Breast epithelium (tissue), 4 donors: ENCODE data around the gene TBL1XR1. TPM values are rescaled to one million over a fixed set of nuclear protein-coding genes. Genes with fewer than 3 reads are reported as not detected.

Experiments used
- DNase-seq, 2 donors: peaks; one replicate each; pipeline ENCODE4 v3.0.0-alpha.2; 2019; ENCODE audit warnings: low spot score in 2 of 2
- H3K27ac ChIP-seq, 2 donors: fragments of 200-600 bp; sonication (generic) in 1 of 2; one replicate each; pipeline ENCODE4 v1.5.1; 2016 to 2019; ENCODE audit warnings: mild to moderate bottlenecking in 1 of 2
- H3K27me3 ChIP-seq, 2 donors: fragments of 200-600 bp; sonication (generic) in 1 of 2; one replicate each; pipeline versions ENCODE4 v1.5.1 to v1.6.0; 2017 to 2019; ENCODE audit warnings: control low read depth in 1 of 2, mild to moderate bottlenecking in 1 of 2
- H3K36me3 ChIP-seq: fragments of 200-600 bp; one replicate; pipeline ENCODE4 v1.5.1; 2019
- H3K4me1 ChIP-seq, 2 donors: fragments of 200-600 bp; sonication (generic); one replicate each; pipeline ENCODE4 v1.5.1; 2016 to 2019; ENCODE audit warnings: control low read depth in 1 of 2
- H3K4me3 ChIP-seq, 3 donors: fragments of 200-600 bp; sonication (generic); 1 replicate in 2 of 3; 2 replicates in 1 of 3; pipeline ENCODE4 v1.5.1; 2016 to 2019; ENCODE audit warnings: mild to moderate bottlenecking in 3 of 3, moderate library complexity in 2 of 3
- H3K9me3 ChIP-seq, 2 donors: fragments of 200-600 bp; sonication (generic) in 1 of 2; one replicate each; pipeline ENCODE4 v1.5.1; 2016 to 2019; ENCODE audit warnings: control low read depth in 1 of 2
- POLR2A ChIP-seq: fragments of 450-650 bp; IDR thresholded peaks from one replicate; pipeline ENCODE4 v1.6.1; 2016; ENCODE audit warnings: antibody characterized with exemption, mild to moderate bottlenecking, moderate library complexity
- POLR2AphosphoS5 ChIP-seq, 3 donors: sonication (generic); formaldehyde crosslinking; IDR thresholded peaks; one replicate each; pipeline ENCODE4 v1.6.1; 2017; ENCODE audit warnings: antibody characterized with exemption in 3 of 3
- intact Hi-C: fragments of 100-400 bp; cut with DNase I; formaldehyde crosslinking; loops from one replicate; pipeline ENCODE4 v1.15.1; 2023; ENCODE audit warnings: low total_unique reads
- total RNA-seq, 3 donors: library from RNA; depleted of rRNA; stranded (reverse); fragments of >200 nt; gene quantifications; one replicate each; pipeline ENCODE4 v1.1.0, GENCODE V29; 2016
- TF ChIP-seq, protein P1 (sequence below), 3 donors: fragments of 450-650 bp; IDR thresholded peaks; one replicate each; pipeline ENCODE4 v1.5.1; 2016 to 2017; ENCODE audit warnings: antibody characterized with exemption in 3 of 3, mild to moderate bottlenecking in 3 of 3, moderate library complexity in 3 of 3

Gene TBL1XR1
- total RNA-seq, 3 donors from 2014 or later: 92.8 to 147 (median 111) TPM

DNA sequence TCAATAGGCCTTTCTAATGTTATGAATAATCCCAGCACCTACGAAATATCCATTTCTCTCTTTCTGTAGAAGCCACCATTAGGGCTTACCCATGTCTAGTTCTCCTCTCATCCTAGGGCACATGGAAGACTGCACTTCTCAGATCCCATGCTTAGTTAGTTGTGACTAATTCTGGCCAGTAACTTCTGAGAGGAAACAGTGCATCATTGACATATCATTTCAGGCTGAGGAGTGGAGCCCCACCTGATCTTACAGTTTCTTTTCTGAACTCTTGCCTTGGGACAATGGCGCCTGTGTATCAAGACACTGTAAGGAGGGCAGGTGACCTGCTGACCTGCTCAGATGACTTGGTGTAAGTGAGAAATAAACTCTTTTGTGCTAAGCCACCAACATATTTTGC lies 39.4 kb upstream of the TBL1XR1 start:
- intact Hi-C loops: no loop called here
- no peak overlapping the region for H3K4me3 ChIP-seq
- H3K9me3 ChIP-seq: no peaks in the 10 kb centered on the region
- H3K4me1 ChIP-seq: no peaks in the 10 kb centered on the region
- no peak overlapping the region for H3K27ac ChIP-seq
- DNase-seq: no peak
- TF ChIP-seq, protein P1, sequence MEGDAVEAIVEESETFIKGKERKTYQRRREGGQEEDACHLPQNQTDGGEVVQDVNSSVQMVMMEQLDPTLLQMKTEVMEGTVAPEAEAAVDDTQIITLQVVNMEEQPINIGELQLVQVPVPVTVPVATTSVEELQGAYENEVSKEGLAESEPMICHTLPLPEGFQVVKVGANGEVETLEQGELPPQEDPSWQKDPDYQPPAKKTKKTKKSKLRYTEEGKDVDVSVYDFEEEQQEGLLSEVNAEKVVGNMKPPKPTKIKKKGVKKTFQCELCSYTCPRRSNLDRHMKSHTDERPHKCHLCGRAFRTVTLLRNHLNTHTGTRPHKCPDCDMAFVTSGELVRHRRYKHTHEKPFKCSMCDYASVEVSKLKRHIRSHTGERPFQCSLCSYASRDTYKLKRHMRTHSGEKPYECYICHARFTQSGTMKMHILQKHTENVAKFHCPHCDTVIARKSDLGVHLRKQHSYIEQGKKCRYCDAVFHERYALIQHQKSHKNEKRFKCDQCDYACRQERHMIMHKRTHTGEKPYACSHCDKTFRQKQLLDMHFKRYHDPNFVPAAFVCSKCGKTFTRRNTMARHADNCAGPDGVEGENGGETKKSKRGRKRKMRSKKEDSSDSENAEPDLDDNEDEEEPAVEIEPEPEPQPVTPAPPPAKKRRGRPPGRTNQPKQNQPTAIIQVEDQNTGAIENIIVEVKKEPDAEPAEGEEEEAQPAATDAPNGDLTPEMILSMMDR (IDR thresholded peaks at IDR 0.05): no peak
- TF ChIP-seq POLR2AphosphoS5 (IDR thresholded peaks at IDR 0.05): no peak
- no peak for TF ChIP-seq POLR2A
- no peaks in the 10 kb centered on the region for H3K27me3 ChIP-seq
- no peaks in the 10 kb centered on the region for H3K36me3 ChIP-seq

DNA sequence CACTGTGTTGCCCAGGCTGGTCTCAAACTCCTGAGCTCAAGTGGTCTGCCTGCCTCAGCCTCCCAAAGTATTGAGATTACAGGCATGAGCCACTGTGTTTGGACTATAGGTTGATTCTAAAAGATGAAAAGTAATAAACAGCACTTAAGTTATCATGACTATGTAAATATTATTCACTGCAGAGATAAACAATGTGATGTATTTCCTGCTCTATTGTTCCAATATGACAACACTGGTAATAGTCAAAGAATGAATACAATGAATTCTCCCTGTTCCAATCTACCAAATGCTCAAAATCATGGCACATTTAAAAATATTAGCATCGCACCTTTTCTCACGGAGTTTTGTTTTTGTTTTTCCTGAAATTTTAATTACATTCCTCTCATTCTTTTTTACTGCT lies 36.8 kb upstream of the TBL1XR1 start:
- no peak for DNase-seq
- Histone ChIP-seq H3K27ac (no peak overlapping the region), H3K27me3 (no peaks in the 10 kb centered on the region), H3K9me3 (no peaks in the 10 kb centered on the region), H3K4me3 (no peak overlapping the region), H3K4me1 (no peaks in the 10 kb centered on the region), H3K36me3 (no peaks in the 10 kb centered on the region)
- intact Hi-C loops: no loop called here
- no peak for TF ChIP-seq POLR2AphosphoS5 (IDR thresholded peaks at IDR 0.05)
- TF ChIP-seq POLR2A: no peak
- TF ChIP-seq, protein P1 (IDR thresholded peaks at IDR 0.05): no peak

DNA sequence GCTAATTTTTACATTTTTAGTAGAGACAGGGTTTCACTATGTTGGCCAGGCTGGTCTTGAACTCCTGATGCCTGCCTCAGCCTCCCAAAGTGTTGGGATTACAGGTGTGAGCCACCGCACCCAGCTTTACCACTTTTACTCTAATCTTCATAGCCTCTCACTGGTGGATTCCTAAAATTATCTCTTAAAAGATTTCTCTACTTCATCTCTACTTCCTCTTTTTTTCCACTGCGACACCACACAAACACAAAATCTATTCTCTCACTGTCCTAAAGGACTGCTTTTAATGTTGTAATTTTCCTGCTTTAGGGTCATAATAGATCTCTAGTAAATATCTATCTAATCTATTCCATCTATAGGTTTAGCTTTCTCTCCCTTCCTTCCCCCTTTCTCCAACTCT lies 34.0 kb upstream of the TBL1XR1 start:
- H3K9me3 ChIP-seq: no peaks in the 10 kb centered on the region
- H3K36me3 ChIP-seq: no peaks in the 10 kb centered on the region
- no peak overlapping the region for H3K4me3 ChIP-seq
- H3K27ac ChIP-seq: no peak overlapping the region
- DNase-seq: no peak
- H3K27me3 ChIP-seq: no peaks in the 10 kb centered on the region
- no peak for TF ChIP-seq POLR2A
- TF ChIP-seq, protein P1 (IDR thresholded peaks at IDR 0.05): no peak
- no peak for TF ChIP-seq POLR2AphosphoS5 (IDR thresholded peaks at IDR 0.05)
- intact Hi-C loops: loop anchor here (2.0 kb wide), 1 partner anchor 44 kb away; no protein-coding TSS in a partner anchor
- no peaks in the 10 kb centered on the region for H3K4me1 ChIP-seq

DNA sequence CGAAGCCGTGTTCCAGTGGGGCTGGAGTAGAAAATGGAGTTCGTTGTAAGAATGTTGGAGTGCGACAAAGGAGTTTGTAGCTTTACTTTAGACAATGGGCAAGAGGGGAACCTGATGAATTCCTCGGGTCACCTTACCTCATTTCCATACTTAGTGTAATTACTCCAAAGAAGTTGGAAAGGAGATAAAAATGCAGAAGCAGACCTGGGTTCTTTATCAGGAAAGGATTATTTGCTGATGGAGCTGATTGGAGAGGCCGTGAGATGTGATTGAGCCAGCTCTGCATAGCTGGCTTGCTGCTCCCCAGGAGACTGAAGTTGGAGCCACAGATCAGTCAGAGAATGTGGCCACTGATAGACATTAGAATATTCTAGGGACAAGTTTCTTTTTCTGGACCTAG lies 33.4 kb upstream of the TBL1XR1 start:
- H3K9me3 ChIP-seq: no peaks in the 10 kb centered on the region
- H3K27me3 ChIP-seq: no peaks in the 10 kb centered on the region
- TF ChIP-seq, protein P1 (IDR thresholded peaks at IDR 0.05): no peak
- TF ChIP-seq POLR2AphosphoS5 (IDR thresholded peaks at IDR 0.05) (no peak), POLR2A (no peak)
- H3K27ac ChIP-seq: no peak overlapping the region
- H3K36me3 ChIP-seq: no peaks in the 10 kb centered on the region
- intact Hi-C loops: loop anchor here (2.0 kb wide), 1 partner anchor 44 kb away; no protein-coding TSS in a partner anchor
- no peak overlapping the region for H3K4me3 ChIP-seq
- no peak for DNase-seq
- no peaks in the 10 kb centered on the region for H3K4me1 ChIP-seq

DNA sequence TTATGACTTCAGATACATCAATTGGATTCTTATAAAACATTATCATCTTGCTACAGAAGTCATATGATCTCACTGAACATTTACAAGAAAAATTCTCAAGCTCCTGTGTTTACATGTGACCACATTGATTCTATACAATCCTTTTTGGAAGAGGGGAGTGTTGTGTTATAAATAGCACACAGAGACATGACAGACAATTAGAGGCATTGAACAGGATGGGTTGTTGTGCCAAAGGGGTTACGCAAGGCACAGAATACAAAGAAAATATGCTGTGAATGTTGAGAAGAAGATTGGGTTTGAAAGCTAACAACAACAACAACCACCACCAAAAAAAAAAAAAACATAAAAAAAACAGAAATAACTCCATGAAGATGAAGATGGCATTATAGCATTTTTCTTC lies 32.5 kb upstream of the TBL1XR1 start:
- DNase-seq: no peak
- no peak for TF ChIP-seq POLR2AphosphoS5 (IDR thresholded peaks at IDR 0.05)
- TF ChIP-seq, protein P1 (IDR thresholded peaks at IDR 0.05): no peak
- TF ChIP-seq POLR2A: no peak
- Histone ChIP-seq H3K27ac (no peak overlapping the region), H3K36me3 (no peaks in the 10 kb centered on the region), H3K4me3 (no peak overlapping the region), H3K27me3 (no peaks in the 10 kb centered on the region), H3K4me1 (no peaks in the 10 kb centered on the region), H3K9me3 (no peaks in the 10 kb centered on the region)
- intact Hi-C loops: loop anchor here (2.0 kb wide), 1 partner anchor 45 kb away; no protein-coding TSS in a partner anchor
